DND-41 (cell line): ENCODE results near the gene GON4L.

Experiments
- CTCF ChIP-seq: IDR thresholded peaks from 2 replicates; pipeline ENCODE4 v1.5.1; 2012; ENCODE audit warnings: borderline replicate concordance, low read length, moderate library complexity, mild to moderate bottlenecking; ENCODE audit not compliant: poor library complexity, severe bottlenecking; ENCODE audit errors: extremely low read depth
- EZH2 ChIP-seq: IDR thresholded peaks from 3 replicates; pipeline ENCODE4 v1.6.1; 2012; ENCODE audit warnings: borderline replicate concordance, low read depth, mild to moderate bottlenecking, moderate library complexity, low read length, inconsistent platforms; ENCODE audit not compliant: severe bottlenecking

GRCh38 chr1:155880950-155881349, 23.9 kb upstream of the GON4L start:
- TF ChIP-seq CTCF (no peak), EZH2 (no peak)
